OCI-LY3 (cell line): ENCODE measurements around the gene AFAP1.

ENCODE experiments used
- H2AFZ ChIP-seq: fragments of 200-600, 300-600 bp; shearing (Covaris generic); 2 replicates; pipeline ENCODE4 v1.6.0; 2014; ENCODE audit warnings: antibody characterized with exemption, low read depth, low read length
- H3K27ac ChIP-seq: fragments of 200-600, 300-600 bp; sonication (generic); 2 replicates; pipeline ENCODE4 v1.5.1; 2014; ENCODE audit warnings: mild to moderate bottlenecking, low read length, moderate library complexity, mixed read lengths
- H3K27me3 ChIP-seq: fragments of 200-600, 300-600 bp; sonication (generic); 2 replicates; pipeline ENCODE4 v1.6.1; 2014; ENCODE audit warnings: low read depth, low read length, mixed read lengths
- H3K36me3 ChIP-seq: fragments of 200-600, 300-600 bp; sonication (generic); replicated peaks from 2 replicates; pipeline ENCODE3; 2014; ENCODE audit warnings: low read depth, low read length, mixed read lengths
- H3K4me1 ChIP-seq: fragments of 300-600, 200-600 bp; sonication (generic); 2 replicates; pipeline ENCODE4 v1.6.1; 2014; ENCODE audit warnings: low read length, mixed read lengths
- H3K4me2 ChIP-seq: fragments of 200-600, 300-600 bp; sonication (generic); 2 replicates; pipeline ENCODE4 v1.6.1; 2014; ENCODE audit warnings: low read length, mixed read lengths
- H3K4me3 ChIP-seq: fragments of 300-600, 200-600 bp; sonication (generic); 2 replicates; pipeline ENCODE4 v1.5.1; 2014; ENCODE audit warnings: antibody characterized with exemption, mild to moderate bottlenecking, low read length, moderate library complexity
- H3K79me2 ChIP-seq: fragments of 300-600, 200-600 bp; shearing (Covaris generic); 2 replicates; pipeline ENCODE4 v1.6.1; 2014; ENCODE audit warnings: mild to moderate bottlenecking, low read length, mixed read lengths
- H3K9ac ChIP-seq: fragments of 300-600, 200-600 bp; shearing (Covaris generic); 2 replicates; pipeline ENCODE4 v1.6.0; 2014; ENCODE audit warnings: mild to moderate bottlenecking, low read length, moderate library complexity
- H3K9me3 ChIP-seq: fragments of 200-600, 300-600 bp; shearing (Covaris generic); 2 replicates; pipeline ENCODE4 v1.6.1; 2014; ENCODE audit warnings: low read length, mixed read lengths; ENCODE audit not compliant: insufficient read depth
- H4K20me1 ChIP-seq: fragments of 200-600, 300-600 bp; sonication (generic); 2 replicates; pipeline ENCODE4 v1.6.1; 2016; ENCODE audit warnings: low read length, mixed read lengths; ENCODE audit not compliant: insufficient read depth
- EZH2phosphoT487 ChIP-seq: fragments of 200-600 bp; shearing (Covaris generic); IDR thresholded peaks from 2 replicates; pipeline ENCODE4 v1.6.1; 2018; ENCODE audit warnings: antibody characterized with exemption, mixed run types, low read depth
- TF ChIP-seq, protein P1 (sequence below): fragments of 200-600, 300-600 bp; sonication (generic); IDR thresholded peaks from 2 replicates; pipeline ENCODE4 v1.5.1; 2014; ENCODE audit warnings: antibody characterized with exemption, low read length, low read depth

AFAP1 gene

DNA sequence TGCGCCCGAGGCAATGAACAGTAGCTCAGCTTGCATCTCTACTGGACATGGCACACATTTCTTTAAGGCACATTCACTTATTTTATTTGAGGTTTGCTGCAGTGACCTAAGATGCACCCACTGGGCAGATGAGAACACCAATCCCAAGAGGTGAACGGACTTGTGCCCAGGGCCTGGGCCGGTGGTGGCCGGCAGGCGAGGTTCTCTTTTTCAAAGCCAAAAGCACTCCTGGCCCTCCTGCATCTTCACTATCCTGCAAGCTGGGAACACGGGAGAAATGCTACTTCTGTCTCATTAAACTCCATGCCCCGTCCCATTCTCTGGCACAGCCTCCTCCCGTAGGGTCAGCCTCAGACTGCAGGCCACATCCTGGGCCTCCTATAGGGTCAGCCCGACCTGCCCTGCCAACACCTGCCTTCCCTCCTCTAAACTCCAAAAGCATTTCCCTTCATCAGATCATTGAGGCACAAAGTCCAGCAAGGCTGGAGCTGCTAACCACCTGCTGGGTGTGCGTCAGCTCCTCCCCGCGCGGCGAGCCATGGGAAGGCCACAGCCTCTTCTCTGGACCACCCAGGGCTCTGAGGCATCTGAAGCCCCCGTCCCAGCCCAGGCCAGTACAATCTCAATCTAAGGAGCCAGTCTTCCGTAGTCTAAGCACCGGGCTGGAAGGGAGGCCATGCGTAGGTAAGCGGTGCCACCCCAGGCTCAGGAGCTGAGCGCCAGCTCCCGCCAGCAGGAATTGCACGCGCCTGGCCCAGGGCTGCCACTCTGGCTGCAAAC lies 166.1 kb downstream of the AFAP1 start:
- Histone ChIP-seq H3K4me3 (no peak overlapping the region), H4K20me1 (no peaks in the 10 kb centered on the region), H3K27ac (no peak overlapping the region), H3K36me3 (no peaks in the 10 kb centered on the region), H3K4me2 (no peak overlapping the region), H3K4me1 (peaks cover 10% of the 10 kb centered on the region), H3K9ac (no peak overlapping the region), H3K27me3 (peaks cover 16% of the 10 kb centered on the region; the same call in 1 of the 2 replicates), H3K79me2 (no peaks in the 10 kb centered on the region), H3K9me3 (no peaks in the 10 kb centered on the region), H2AFZ (no peak overlapping the region)
- no peak for TF ChIP-seq EZH2phosphoT487
- TF ChIP-seq, protein P1, sequence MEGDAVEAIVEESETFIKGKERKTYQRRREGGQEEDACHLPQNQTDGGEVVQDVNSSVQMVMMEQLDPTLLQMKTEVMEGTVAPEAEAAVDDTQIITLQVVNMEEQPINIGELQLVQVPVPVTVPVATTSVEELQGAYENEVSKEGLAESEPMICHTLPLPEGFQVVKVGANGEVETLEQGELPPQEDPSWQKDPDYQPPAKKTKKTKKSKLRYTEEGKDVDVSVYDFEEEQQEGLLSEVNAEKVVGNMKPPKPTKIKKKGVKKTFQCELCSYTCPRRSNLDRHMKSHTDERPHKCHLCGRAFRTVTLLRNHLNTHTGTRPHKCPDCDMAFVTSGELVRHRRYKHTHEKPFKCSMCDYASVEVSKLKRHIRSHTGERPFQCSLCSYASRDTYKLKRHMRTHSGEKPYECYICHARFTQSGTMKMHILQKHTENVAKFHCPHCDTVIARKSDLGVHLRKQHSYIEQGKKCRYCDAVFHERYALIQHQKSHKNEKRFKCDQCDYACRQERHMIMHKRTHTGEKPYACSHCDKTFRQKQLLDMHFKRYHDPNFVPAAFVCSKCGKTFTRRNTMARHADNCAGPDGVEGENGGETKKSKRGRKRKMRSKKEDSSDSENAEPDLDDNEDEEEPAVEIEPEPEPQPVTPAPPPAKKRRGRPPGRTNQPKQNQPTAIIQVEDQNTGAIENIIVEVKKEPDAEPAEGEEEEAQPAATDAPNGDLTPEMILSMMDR, result no peak

DNA sequence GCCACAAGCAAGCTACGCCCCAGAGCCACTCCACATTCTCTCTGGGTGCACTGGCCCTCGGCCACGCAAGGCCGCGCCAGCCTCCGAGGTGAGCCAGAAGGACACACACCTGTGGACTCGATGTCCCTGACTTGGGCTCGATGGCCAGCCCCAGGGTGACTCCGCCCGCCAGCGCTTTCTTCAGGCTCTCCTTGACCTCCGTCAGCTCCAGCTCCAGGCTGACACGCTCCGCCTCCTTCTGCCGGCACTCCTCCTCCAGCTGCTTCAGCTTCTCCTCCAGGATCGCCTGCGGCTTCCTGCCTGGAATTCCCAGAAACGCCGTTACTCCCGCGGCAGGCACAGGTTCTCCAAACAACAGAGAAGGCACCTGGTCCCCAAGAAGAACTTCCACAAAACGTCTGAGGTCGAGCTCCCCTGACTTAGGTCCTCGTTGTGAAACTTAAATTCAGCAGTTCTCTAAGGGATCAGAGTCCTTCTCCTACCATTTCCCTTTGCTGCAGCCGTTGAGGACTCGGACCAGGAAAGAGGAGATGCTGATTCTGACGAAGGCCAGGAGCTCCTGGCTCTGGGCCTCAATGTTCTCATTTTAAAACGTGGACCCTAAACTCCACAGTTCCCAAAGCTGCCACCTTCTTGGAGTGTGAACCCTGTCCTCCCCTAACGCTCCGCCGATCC lies 166.8 kb downstream of the AFAP1 start:
- peaks cover 16% of the 10 kb centered on the region; the same call in 1 of the 2 replicates for H3K27me3 ChIP-seq
- no peak overlapping the region for H3K4me2 ChIP-seq
- TF ChIP-seq EZH2phosphoT487, result no peak
- no peak overlapping the region for H3K4me3 ChIP-seq
- no peaks in the 10 kb centered on the region for H4K20me1 ChIP-seq
- H3K36me3 ChIP-seq, result no peaks in the 10 kb centered on the region
- no peaks in the 10 kb centered on the region for H3K79me2 ChIP-seq
- H3K9me3 ChIP-seq, result no peaks in the 10 kb centered on the region
- H3K9ac ChIP-seq, result no peak overlapping the region
- no peak overlapping the region for H2AFZ ChIP-seq
- H3K4me1 ChIP-seq, result peaks cover 10% of the 10 kb centered on the region
- no peak overlapping the region for H3K27ac ChIP-seq

DNA sequence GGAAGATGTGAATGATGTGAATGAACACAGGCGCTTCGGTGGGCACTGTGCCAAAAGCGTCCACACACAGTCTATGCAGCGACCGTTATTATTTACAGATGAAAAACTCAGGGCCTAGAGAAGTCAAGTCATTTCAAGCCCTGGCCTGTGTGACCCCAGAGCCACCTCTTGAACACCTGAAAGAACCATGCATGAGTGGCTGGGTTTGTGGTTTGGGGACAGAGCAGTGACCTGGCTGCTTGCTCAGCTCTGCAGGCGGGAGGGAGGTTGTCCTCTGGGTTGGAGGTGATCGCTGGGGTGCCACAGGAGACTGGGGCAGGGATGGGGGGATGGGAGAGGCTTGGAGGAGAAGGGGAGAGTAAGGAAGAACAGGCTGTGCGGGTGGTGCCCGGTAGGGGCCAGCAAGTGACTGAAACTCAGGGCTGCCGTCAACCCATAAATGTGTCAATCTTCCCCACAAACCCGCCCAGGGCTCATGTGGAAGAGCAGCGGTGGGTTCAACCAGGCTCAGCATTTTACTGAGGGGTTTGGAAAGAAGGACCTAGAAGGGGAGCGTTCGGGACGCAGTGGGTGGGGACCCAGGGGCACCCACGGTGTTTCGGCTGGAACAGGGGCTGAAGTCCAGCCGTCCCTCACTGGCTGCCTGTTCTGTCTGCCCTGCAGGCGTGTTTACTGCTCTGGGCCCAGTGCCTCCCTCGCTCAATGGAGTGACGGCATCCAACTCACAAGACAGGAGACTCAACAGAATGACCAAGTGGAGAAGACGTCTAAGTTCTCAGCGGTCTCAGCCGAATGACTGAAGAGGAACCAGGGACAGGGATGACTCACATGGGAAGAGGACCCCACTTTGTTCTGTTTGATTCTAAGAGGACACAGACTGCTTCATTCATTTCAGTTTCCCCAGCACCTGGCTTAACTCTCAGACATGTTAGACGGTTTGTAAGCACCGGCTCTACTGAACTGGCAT lies 167.8 kb downstream of the AFAP1 start:
- Histone ChIP-seq H3K27me3 (peaks cover 16% of the 10 kb centered on the region; the same call in 1 of the 2 replicates), H3K4me2 (no peak overlapping the region), H2AFZ (no peak overlapping the region), H4K20me1 (no peaks in the 10 kb centered on the region), H3K36me3 (no peaks in the 10 kb centered on the region), H3K9me3 (no peaks in the 10 kb centered on the region), H3K9ac (no peak overlapping the region), H3K79me2 (no peaks in the 10 kb centered on the region), H3K4me3 (no peak overlapping the region), H3K27ac (no peak overlapping the region), H3K4me1 (peaks cover 10% of the 10 kb centered on the region)
- TF ChIP-seq, protein P1, result no peak
- no peak for TF ChIP-seq EZH2phosphoT487

DNA sequence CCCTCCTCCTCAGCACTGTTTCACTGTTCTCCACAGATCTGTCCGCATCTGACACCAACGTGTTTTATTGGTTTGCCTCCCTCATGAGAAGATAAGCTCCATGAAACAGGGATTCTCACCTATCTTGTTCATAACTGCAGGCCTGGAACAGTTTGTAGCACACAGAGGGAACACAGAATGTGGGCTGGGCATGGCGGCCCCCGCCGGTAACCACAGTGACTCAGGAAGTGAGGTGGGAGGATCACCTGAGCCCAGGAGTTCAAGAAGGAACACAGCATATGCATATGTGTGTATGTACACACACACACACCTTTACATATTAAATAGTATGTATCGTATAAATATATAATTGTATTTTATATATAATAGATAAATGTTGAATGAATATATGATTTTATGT lies 168.6 kb downstream of the AFAP1 start:
- H3K4me3 ChIP-seq, result no peak overlapping the region
- no peak for TF ChIP-seq EZH2phosphoT487
- TF ChIP-seq, protein P1, result no peak
- H3K36me3 ChIP-seq, result no peaks in the 10 kb centered on the region
- H3K27ac ChIP-seq, result no peak overlapping the region
- H3K4me1 ChIP-seq, result peaks cover 10% of the 10 kb centered on the region
- no peaks in the 10 kb centered on the region for H3K79me2 ChIP-seq
- peaks cover 16% of the 10 kb centered on the region; the same call in 1 of the 2 replicates for H3K27me3 ChIP-seq
- no peaks in the 10 kb centered on the region for H4K20me1 ChIP-seq
- no peaks in the 10 kb centered on the region for H3K9me3 ChIP-seq
- no peak overlapping the region for H3K4me2 ChIP-seq
- H2AFZ ChIP-seq, result no peak overlapping the region
- H3K9ac ChIP-seq, result no peak overlapping the region
